NCI-H510A treated with DMSO at 0.1 percent for 48 hours (cell line): ENCODE results near the gene CDK14.

Experiments
- DNase-seq: peaks from one replicate; lab custom pipeline; 2025; lab: John Stamatoyannopoulos, UW

CDK14 gene

GRCh38 chr7:91206361-91206960 is 610.3 kb downstream of the CDK14 start:
- DNase-seq, result no peak

GRCh38 chr7:91212582-91212981 is 616.5 kb downstream of the CDK14 start:
- DNase-seq, result no peak

GRCh38 chr7:91226411-91226810 is 630.3 kb downstream of the CDK14 start:
- DNase-seq, result no peak

- DNase-seq, result no peak
These were observed 632.2 kb downstream of the CDK14 start for GRCh38 chr7:91228327-91228726.

- no peak for DNase-seq
These were observed 632.9 kb downstream of the CDK14 start for GRCh38 chr7:91228927-91229558.

- DNase-seq, result no peak
These were observed 634.0 kb downstream of the CDK14 start for GRCh38 chr7:91230100-91230499.

- no peak for DNase-seq
These were observed 634.4 kb downstream of the CDK14 start for GRCh38 chr7:91230503-91230902.

GRCh38 chr7:91233212-91233611 is 637.1 kb downstream of the CDK14 start:
- DNase-seq, result no peak

GRCh38 chr7:91235211-91235832 is 639.2 kb downstream of the CDK14 start:
- no peak for DNase-seq

GRCh38 chr7:91239171-91239604 is 643.1 kb downstream of the CDK14 start:
- DNase-seq, result no peak

- DNase-seq, result no peak
These were observed 643.7 kb downstream of the CDK14 start for GRCh38 chr7:91239772-91240171.

GRCh38 chr7:91240376-91240941 is 644.3 kb downstream of the CDK14 start:
- no peak for DNase-seq

- DNase-seq, result peak; percentile 20
These were observed 646.1 kb downstream of the CDK14 start for GRCh38 chr7:91242097-91242844.

- peak; percentile 42 for DNase-seq
These were observed 647.6 kb downstream of the CDK14 start for GRCh38 chr7:91243591-91244301.

- DNase-seq, result no peak
These were observed 651.4 kb downstream of the CDK14 start for GRCh38 chr7:91247500-91247899.

- no peak for DNase-seq
These were observed 652.9 kb downstream of the CDK14 start for GRCh38 chr7:91248996-91249395.

- no peak for DNase-seq
These were observed 653.5 kb downstream of the CDK14 start for GRCh38 chr7:91249506-91250233.

- no peak for DNase-seq
These were observed 654.6 kb downstream of the CDK14 start for GRCh38 chr7:91250706-91251105.

GRCh38 chr7:91251877-91252276 is 655.8 kb downstream of the CDK14 start:
- no peak for DNase-seq
